Spleen (tissue), 7 donors: ENCODE results near the gene LZTFL1.

Source experiments
- CTCF ChIP-seq, 11 experiments: fragments of 200-600 bp in 7 of 11; fragments of 450-650 bp in 4 of 11; sonication (generic) in 4 of 11; IDR thresholded peaks in 8 of 11; conservative IDR thresholded peaks in 3 of 11; 1 replicate in 7 of 11; 2 replicates in 4 of 11; pipeline versions ENCODE4 v1.4.0 to v1.8.0; 2016 to 2021; ENCODE audit warnings: antibody characterized with exemption in 11 of 11, inconsistent platforms in 4 of 11, mild to moderate bottlenecking in 1 of 11
- POLR2A ChIP-seq, 3 donors: fragments of 450-650 bp; IDR thresholded peaks; one replicate each; pipeline ENCODE4 v1.5.1; 2017; ENCODE audit warnings: antibody characterized with exemption in 3 of 3, mild to moderate bottlenecking in 1 of 3
- POLR2AphosphoS5 ChIP-seq, 3 donors: sonication (generic); formaldehyde crosslinking; IDR thresholded peaks; one replicate each; pipeline ENCODE4 v1.5.1; 2017; ENCODE audit warnings: antibody characterized with exemption in 3 of 3
- donor health status: DM: no; HTN: no; CAD: no; lungs with moderate emphysema.
- donor health status: DM: no; HTN: no; CAD: no.
- donor health status: DM: no; HTN: no; CAD: no.

- TF ChIP-seq CTCF (IDR thresholded peaks at IDR 0.05 in 8 of 11, conservative IDR thresholded peaks at IDR 0.05 in 3 of 11) (no peak), POLR2AphosphoS5 (IDR thresholded peaks at IDR 0.05) (no peak), POLR2A (IDR thresholded peaks at IDR 0.05) (no peak)
These were observed 11.8 kb downstream of the LZTFL1 start for GRCh38 chr3:45830121-45830520.
